Osteoblast (primary cell): Measurements from ENCODE around the gene GPR155. TPM values are rescaled to one million over a fixed set of nuclear protein-coding genes. Genes with fewer than 3 reads are reported as not detected.

Source experiments
- DNase-seq: peaks from one replicate; pipeline ENCODE4 v3.0.0; 2011; ENCODE audit warnings: low spot score, mixed read lengths; ENCODE audit not compliant: insufficient read length; ENCODE audit errors: missing footprints
- H2AFZ ChIP-seq: 2 replicates; pipeline ENCODE4 v1.6.0; 2011; ENCODE audit warnings: mild to moderate bottlenecking, low read length
- H3K27ac ChIP-seq: 2 replicates; pipeline ENCODE4 v1.5.1; 2011; ENCODE audit warnings: mild to moderate bottlenecking, low read depth, low read length, moderate library complexity
- H3K27me3 ChIP-seq: 2 replicates; pipeline ENCODE4 v1.6.0; 2012; ENCODE audit warnings: mild to moderate bottlenecking, control low read depth, inconsistent platforms, low read length, moderate library complexity; ENCODE audit not compliant: insufficient read depth
- H3K36me3 ChIP-seq: 2 replicates; pipeline ENCODE4 v1.5.1; 2011; ENCODE audit warnings: mild to moderate bottlenecking, low read length, control low read depth, moderate library complexity; ENCODE audit not compliant: insufficient read depth
- H3K4me1 ChIP-seq: 2 replicates; pipeline ENCODE4 v1.5.1; 2011; ENCODE audit warnings: mild to moderate bottlenecking, low read length, control low read depth, moderate library complexity; ENCODE audit not compliant: insufficient read depth
- H3K4me2 ChIP-seq: 2 replicates; pipeline ENCODE4 v1.6.0; 2011; ENCODE audit warnings: mild to moderate bottlenecking, low read length; ENCODE audit not compliant: insufficient read depth
- H3K4me3 ChIP-seq: fragments of 200-600 bp; sonication (generic); 3 replicates; pipeline ENCODE4 v1.5.1; 2012; ENCODE audit warnings: mild to moderate bottlenecking, low read length, inconsistent platforms; ENCODE audit not compliant: insufficient read depth
- H3K79me2 ChIP-seq: 2 replicates; pipeline ENCODE4 v1.6.0; 2012; ENCODE audit warnings: mild to moderate bottlenecking, low read length, control low read depth, inconsistent platforms; ENCODE audit not compliant: insufficient read depth
- H3K9me3 ChIP-seq: 2 replicates; pipeline ENCODE4 v1.5.1; 2011; ENCODE audit warnings: low read depth, low read length, control low read depth
- H4K20me1 ChIP-seq: 2 replicates; pipeline ENCODE4 v1.6.0; 2012; ENCODE audit warnings: mild to moderate bottlenecking, low read length, control low read depth; ENCODE audit not compliant: insufficient read depth
- CTCF ChIP-seq: IDR thresholded peaks from 2 replicates; pipeline ENCODE4 v1.5.1; 2011; ENCODE audit warnings: mild to moderate bottlenecking, low read depth, low read length, moderate library complexity; ENCODE audit errors: extremely low read depth
- total RNA-seq: library from RNA; depleted of rRNA; stranded (reverse); fragments of >200 nt; gene quantifications from 2 replicates; pipeline ENCODE4 v1.2.3, GENCODE V29; 2012

GPR155 gene
- total RNA-seq, 1 donor, result 4.3 TPM

DNA sequence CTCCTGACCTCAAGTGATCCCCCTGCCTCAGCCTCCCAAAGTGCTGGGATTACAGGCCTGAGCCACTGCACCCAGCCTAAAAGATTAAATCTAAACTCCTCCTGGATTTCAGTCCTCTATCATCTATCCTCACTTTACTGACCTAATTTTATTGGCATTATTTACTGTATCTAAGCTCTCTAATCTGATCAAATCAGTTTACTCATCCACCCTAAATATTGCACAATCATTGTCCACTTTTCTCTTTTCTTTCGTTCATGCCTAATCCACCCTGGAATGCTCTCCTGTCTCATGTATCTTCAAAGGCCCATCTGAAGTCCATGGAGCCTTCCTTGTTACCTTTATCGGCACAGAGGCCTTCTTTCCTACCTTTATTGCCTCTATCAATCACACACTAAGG is 31.6 kb upstream of the GPR155 start:
- no peaks in the 10 kb centered on the region for H3K36me3 ChIP-seq
- no peaks in the 10 kb centered on the region for H3K9me3 ChIP-seq
- no peaks in the 10 kb centered on the region for H3K79me2 ChIP-seq
- no peaks in the 10 kb centered on the region for H4K20me1 ChIP-seq
- H3K4me2 ChIP-seq, result no peak overlapping the region
- H3K4me3 ChIP-seq, result no peak overlapping the region
- TF ChIP-seq CTCF, result no peak
- peaks cover 24% of the 10 kb centered on the region for H3K27me3 ChIP-seq
- no peaks in the 10 kb centered on the region for H3K4me1 ChIP-seq
- no peak overlapping the region for H2AFZ ChIP-seq
- no peak overlapping the region for H3K27ac ChIP-seq
- no peak for DNase-seq

- H3K79me2 ChIP-seq, result no peaks in the 10 kb centered on the region
- H2AFZ ChIP-seq, result no peak overlapping the region
- no peaks in the 10 kb centered on the region for H3K36me3 ChIP-seq
- no peaks in the 10 kb centered on the region for H3K9me3 ChIP-seq
- H3K4me3 ChIP-seq, result no peak overlapping the region
- H3K4me1 ChIP-seq, result no peaks in the 10 kb centered on the region
- no peaks in the 10 kb centered on the region for H4K20me1 ChIP-seq
- peaks cover 19% of the 10 kb centered on the region for H3K27me3 ChIP-seq
- no peak overlapping the region for H3K27ac ChIP-seq
- no peak overlapping the region for H3K4me2 ChIP-seq
- TF ChIP-seq CTCF, result no peak
- DNase-seq, result no peak
Measured at GRCh38 chr2:174516501-174517378, 29.9 kb upstream of the GPR155 start.

- H3K9me3 ChIP-seq, result peaks cover 6% of the 10 kb centered on the region
Measured at GRCh38 chr2:174512345-174512744, 25.5 kb upstream of the GPR155 start.

More at GRCh38 chr2:174512345-174512744, 25.5 kb upstream of the GPR155 start:
- H3K27ac ChIP-seq, result no peak overlapping the region
- H4K20me1 ChIP-seq, result no peaks in the 10 kb centered on the region
- no peak for DNase-seq
- H3K36me3 ChIP-seq, result no peaks in the 10 kb centered on the region
- no peak overlapping the region for H3K4me3 ChIP-seq
- no peaks in the 10 kb centered on the region for H3K4me1 ChIP-seq
- H3K79me2 ChIP-seq, result no peaks in the 10 kb centered on the region
- no peak for TF ChIP-seq CTCF
- no peak overlapping the region for H2AFZ ChIP-seq
- H3K4me2 ChIP-seq, result no peak overlapping the region
- no peaks in the 10 kb centered on the region for H3K27me3 ChIP-seq
